ENCODE measurements around the gene FOCAD.
"Not testable (repeated sequence)": the region's sequence is repeated elsewhere in the genome, so short reads cannot be mapped to it uniquely, and the experiment has no call there.

The FOCAD gene

DNA sequence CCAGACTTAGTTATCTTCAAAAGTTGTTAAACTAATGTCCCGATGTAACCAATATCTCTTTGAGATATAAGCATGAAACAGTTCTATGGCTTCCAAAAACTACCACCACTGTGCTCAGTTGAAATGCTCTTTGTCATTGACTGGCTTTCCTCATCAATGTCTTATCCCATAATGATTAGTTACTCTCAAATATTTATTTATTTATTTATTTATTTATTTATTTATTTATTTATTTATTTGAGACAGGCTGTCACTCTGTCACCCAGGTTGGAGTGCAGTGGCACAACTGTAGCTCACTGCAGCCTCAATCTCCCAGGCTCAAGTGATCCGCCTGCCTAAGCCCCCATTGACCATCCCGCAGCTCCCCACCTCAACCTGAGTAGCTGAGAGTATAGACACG lies 33.7 kb upstream of the FOCAD start:
- Histone ChIP-seq H3K27me3 (ENCODE audit: control insufficient read depth, insufficient read depth, low read length, poor library complexity, severe bottlenecking) (no peaks in the 10 kb centered on the region), H3K4me3 (ENCODE audit: insufficient read depth, low read depth, low read length) (no peak overlapping the region), H3K36me3 (ENCODE audit: control insufficient read depth, insufficient read depth, low read length) (no peaks in the 10 kb centered on the region), H3K9me3 (ENCODE audit: control insufficient read depth, low read length) (no peaks in the 10 kb centered on the region), H3K4me1 (ENCODE audit: control insufficient read depth, insufficient read depth, low read length) (no peaks in the 10 kb centered on the region), H3K27ac (ENCODE audit: insufficient read depth, low read depth, low read length, poor library complexity, severe bottlenecking) (no peak overlapping the region)
- 95% methylated on average over 4 of the region's 4 CpGs for WGBS, 2 experiments

DNA sequence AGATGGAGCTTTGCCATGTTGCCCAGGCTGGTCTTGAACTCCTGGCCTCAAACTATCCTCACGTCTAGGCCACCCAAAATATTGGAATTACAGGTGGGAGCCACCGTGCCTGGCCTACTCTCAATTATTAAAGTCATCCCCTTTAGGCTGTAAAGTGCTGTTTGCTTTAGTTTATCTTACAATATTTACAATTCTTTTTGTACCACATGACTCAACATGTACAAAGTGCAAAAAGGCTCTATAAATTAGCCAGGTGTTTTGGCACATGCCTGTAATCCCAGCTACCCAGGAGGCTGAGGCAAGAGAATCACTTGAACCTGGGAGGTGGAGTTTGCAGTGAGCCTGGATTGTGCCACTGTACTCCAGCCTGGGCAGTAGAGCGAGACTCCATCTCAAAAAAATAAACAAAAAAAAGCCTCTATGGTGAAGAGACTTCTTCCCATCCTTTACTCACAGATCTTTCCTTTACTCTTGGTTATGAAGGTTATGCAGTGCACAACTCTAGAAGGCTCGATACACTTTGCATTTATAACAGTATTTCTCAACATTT lies 33.2 kb upstream of the FOCAD start:
- Histone ChIP-seq H3K4me1 (ENCODE audit: control insufficient read depth, insufficient read depth, low read length) (no peaks in the 10 kb centered on the region), H3K4me3 (ENCODE audit: insufficient read depth, low read depth, low read length) (no peak overlapping the region), H3K27me3 (ENCODE audit: control insufficient read depth, insufficient read depth, low read length, poor library complexity, severe bottlenecking) (no peaks in the 10 kb centered on the region), H3K27ac (ENCODE audit: insufficient read depth, low read depth, low read length, poor library complexity, severe bottlenecking) (no peak overlapping the region), H3K9me3 (ENCODE audit: control insufficient read depth, low read length) (no peaks in the 10 kb centered on the region), H3K36me3 (ENCODE audit: control insufficient read depth, insufficient read depth, low read length) (no peaks in the 10 kb centered on the region)
- 93 to 94% methylated on average over 3 to 4 of the region's 4 CpGs for WGBS, 2 experiments

DNA sequence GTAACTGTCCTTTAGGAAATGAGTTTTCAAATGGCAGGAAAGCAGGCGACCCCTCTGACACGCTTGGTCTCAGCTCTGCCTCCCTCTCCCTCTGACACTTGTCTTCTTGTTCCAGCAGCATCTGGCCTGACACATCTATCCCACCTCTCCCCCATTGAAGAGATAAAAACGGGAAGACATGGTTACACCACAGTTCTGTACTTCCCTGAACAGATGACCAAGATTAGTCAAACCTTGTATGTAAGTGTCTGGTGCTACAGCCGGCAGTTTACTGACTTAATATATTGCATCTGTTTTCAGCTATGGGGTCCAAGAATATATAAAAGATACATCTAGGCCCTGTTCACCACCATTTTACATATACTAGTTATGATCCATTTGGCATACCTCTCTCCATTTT lies 32.1 kb upstream of the FOCAD start:
- Histone ChIP-seq H3K36me3 (ENCODE audit: control insufficient read depth, insufficient read depth, low read length) (no peaks in the 10 kb centered on the region), H3K4me3 (ENCODE audit: insufficient read depth, low read depth, low read length) (no peak overlapping the region), H3K27ac (ENCODE audit: insufficient read depth, low read depth, low read length, poor library complexity, severe bottlenecking) (no peak overlapping the region), H3K27me3 (ENCODE audit: control insufficient read depth, insufficient read depth, low read length, poor library complexity, severe bottlenecking) (no peaks in the 10 kb centered on the region), H3K4me1 (ENCODE audit: control insufficient read depth, insufficient read depth, low read length) (no peaks in the 10 kb centered on the region), H3K9me3 (ENCODE audit: control insufficient read depth, low read length) (no peaks in the 10 kb centered on the region)
- WGBS, 2 experiments: 94 to 95% methylated on average over 4 of the region's 4 CpGs

DNA sequence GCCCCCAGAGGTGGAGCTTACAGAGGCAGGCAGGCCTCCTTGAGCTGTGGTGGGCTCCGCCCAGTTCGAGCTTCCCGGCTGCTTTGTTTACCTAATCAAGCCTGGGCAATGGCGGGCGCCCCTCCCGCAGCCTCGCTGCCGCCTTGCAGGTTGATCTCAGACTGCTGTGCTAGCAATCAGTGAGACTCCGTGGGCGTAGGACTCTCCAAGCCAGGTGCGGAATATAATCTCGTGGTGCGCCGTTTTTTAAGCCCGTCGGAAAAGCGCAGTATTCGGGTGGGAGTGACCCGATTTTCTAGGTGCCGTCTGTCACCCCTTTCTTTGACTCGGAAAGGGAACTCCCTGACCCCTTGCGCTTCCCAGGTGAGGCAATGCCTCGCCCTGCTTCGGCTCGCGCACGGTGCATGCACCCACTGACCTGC lies 25.8 kb upstream of the FOCAD start:
- Histone ChIP-seq H3K27ac (ENCODE audit: insufficient read depth, low read depth, low read length, poor library complexity, severe bottlenecking) (peak overlapping the region; percentile 50), H3K4me3 (ENCODE audit: insufficient read depth, low read depth, low read length) (peak overlapping the region; percentile 62), H3K4me1 (ENCODE audit: control insufficient read depth, insufficient read depth, low read length) (peaks cover 24% of the 10 kb centered on the region)
- H3K36me3 ChIP-seq (ENCODE audit: control insufficient read depth, insufficient read depth, low read length); H3K27me3 ChIP-seq (ENCODE audit: control insufficient read depth, insufficient read depth, low read length, poor library complexity, severe bottlenecking); H3K9me3 ChIP-seq (ENCODE audit: control insufficient read depth, low read length): not testable (repeated sequence)
- 3 to 10% methylated on average over 23 of the region's 27 CpGs for WGBS, 2 experiments

DNA sequence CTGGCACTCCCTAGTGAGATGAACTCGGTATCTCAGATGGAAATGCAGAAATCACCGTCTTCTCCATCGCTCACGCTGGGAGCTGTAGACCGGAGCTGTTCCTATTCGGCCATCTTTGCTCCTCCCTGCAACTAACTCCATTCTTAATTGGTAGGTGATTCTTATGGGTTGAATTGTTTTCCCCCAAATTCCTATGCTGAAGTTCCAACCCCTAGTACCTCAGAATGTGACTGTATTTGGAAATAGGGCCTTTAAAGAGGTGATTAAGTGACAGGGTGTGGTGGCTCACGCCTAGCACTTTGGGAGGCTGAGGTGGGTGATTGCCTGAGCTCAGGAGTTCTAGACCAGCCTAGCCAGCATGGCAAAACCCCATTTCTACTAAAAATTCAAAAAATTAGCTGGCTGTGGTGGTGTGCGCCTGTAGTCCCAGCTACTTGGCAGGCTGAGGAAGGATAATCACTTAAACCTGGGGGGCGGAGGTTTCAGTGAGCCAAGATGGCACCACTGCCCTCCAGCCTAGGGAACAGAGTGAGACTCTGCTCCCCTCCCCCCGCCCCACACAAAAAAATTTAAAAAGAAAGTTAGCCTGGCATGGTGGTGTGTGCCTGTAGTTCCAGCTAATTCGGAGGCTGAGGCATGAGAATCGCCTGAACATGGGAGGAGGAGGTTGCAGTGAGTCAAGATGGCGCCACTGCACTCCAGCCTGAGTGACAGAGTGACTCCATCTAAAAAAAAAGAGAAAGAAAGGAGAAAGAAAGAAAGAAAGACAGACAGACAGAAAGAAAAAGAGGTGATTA lies 25.2 kb upstream of the FOCAD start:
- peaks cover 29% of the 10 kb centered on the region for H3K4me1 ChIP-seq (ENCODE audit: control insufficient read depth, insufficient read depth, low read length)
- H3K27ac ChIP-seq (ENCODE audit: insufficient read depth, low read depth, low read length, poor library complexity, severe bottlenecking): peak overlapping the region; percentile 50
- 43 to 46% methylated on average over 12 to 13 of the region's 13 CpGs for WGBS, 2 experiments
- H3K27me3 ChIP-seq (ENCODE audit: control insufficient read depth, insufficient read depth, low read length, poor library complexity, severe bottlenecking): no peaks in the 10 kb centered on the region
- H3K9me3 ChIP-seq (ENCODE audit: control insufficient read depth, low read length): no peaks in the 10 kb centered on the region
- H3K36me3 ChIP-seq (ENCODE audit: control insufficient read depth, insufficient read depth, low read length): no peaks in the 10 kb centered on the region
- peak overlapping the region; percentile 62 for H3K4me3 ChIP-seq (ENCODE audit: insufficient read depth, low read depth, low read length)

DNA sequence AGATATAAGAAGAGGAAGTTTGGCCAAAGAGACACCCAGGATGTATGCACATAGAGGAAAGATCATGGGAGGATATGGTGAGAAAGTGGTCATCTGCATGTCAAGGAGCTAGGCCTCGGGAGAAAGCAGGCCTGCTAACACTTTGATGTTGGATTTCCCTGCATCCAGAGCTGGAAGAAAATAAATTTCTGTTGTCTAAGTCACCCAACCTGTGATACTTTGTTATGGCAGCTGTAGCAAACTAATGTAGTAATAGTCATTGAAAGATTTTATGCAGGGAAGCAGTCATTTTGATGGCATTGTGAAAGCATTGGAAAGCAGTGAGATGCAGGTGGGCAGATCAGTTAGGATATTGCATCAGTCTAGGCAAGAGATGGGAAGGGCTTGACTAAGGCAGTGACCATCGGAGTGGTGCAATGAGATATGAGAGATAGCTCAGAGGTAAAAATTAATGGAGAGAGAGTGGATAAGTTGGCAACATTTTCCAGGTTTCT lies 24.5 kb upstream of the FOCAD start:
- H3K36me3 ChIP-seq (ENCODE audit: control insufficient read depth, insufficient read depth, low read length): no peaks in the 10 kb centered on the region
- peaks cover 29% of the 10 kb centered on the region for H3K4me1 ChIP-seq (ENCODE audit: control insufficient read depth, insufficient read depth, low read length)
- H3K27ac ChIP-seq (ENCODE audit: insufficient read depth, low read depth, low read length, poor library complexity, severe bottlenecking): no peak overlapping the region
- peak overlapping the region; percentile 62 for H3K4me3 ChIP-seq (ENCODE audit: insufficient read depth, low read depth, low read length)
- WGBS, 2 experiments: 77 to 86% methylated on average over 2 of the region's 2 CpGs
- H3K9me3 ChIP-seq (ENCODE audit: control insufficient read depth, low read length): no peaks in the 10 kb centered on the region
- H3K27me3 ChIP-seq (ENCODE audit: control insufficient read depth, insufficient read depth, low read length, poor library complexity, severe bottlenecking): no peaks in the 10 kb centered on the region

DNA sequence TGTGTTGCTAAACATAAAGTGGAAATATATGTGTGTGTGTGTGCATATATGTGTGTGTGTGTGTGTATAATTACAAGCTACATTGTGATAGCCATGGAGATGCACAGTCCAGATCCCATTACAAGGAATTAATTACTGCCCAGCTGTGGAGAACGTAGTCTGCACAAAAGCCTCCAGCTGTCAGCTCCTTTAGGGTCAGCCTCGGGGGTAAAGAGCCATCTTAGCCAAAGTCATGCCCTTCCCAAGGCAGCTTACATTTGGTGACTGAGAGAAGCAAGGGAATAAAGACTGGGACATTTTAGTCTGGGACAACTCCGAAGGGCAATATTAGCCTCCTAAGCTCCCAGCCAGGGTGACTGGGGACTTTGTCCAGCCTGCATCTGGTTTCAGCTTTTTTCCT lies 21.9 kb upstream of the FOCAD start:
- peaks cover 29% of the 10 kb centered on the region for H3K4me1 ChIP-seq (ENCODE audit: control insufficient read depth, insufficient read depth, low read length)
- WGBS, 2 experiments: 30 to 31% methylated on average over 3 of the region's 3 CpGs

DNA sequence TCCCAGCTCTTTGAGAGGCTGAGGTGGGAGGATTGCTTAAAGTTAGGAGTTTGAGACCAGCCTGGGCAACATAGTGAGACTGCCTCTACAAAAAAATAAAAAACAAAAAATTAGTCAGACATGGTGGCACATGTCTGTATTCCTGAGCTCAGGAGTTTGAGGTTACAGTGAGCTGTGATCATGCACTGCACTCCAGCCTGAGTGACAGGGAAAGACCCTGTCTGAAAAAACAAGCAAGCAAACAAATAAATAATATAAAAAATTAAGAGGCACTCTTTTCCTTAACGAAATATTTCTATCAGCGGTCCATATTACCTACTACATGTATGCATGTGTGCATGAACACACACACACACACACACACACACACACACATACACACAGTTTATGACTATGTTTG lies 20.9 kb upstream of the FOCAD start:
- no peak overlapping the region for H3K27ac ChIP-seq (ENCODE audit: insufficient read depth, low read depth, low read length, poor library complexity, severe bottlenecking)
- H3K36me3 ChIP-seq (ENCODE audit: control insufficient read depth, insufficient read depth, low read length): no peaks in the 10 kb centered on the region
- peaks cover 29% of the 10 kb centered on the region for H3K4me1 ChIP-seq (ENCODE audit: control insufficient read depth, insufficient read depth, low read length)
- no peak overlapping the region for H3K4me3 ChIP-seq (ENCODE audit: insufficient read depth, low read depth, low read length)
- 85 to 89% methylated on average over 2 of the region's 2 CpGs for WGBS, 2 experiments
- H3K9me3 ChIP-seq (ENCODE audit: control insufficient read depth, low read length): no peaks in the 10 kb centered on the region
- no peaks in the 10 kb centered on the region for H3K27me3 ChIP-seq (ENCODE audit: control insufficient read depth, insufficient read depth, low read length, poor library complexity, severe bottlenecking)

More for the DNA sequence above, 21.9 kb upstream of the FOCAD start:
- H3K27ac ChIP-seq (ENCODE audit: insufficient read depth, low read depth, low read length, poor library complexity, severe bottlenecking): no peak overlapping the region
- H3K36me3 ChIP-seq (ENCODE audit: control insufficient read depth, insufficient read depth, low read length): no peaks in the 10 kb centered on the region
- no peak overlapping the region for H3K4me3 ChIP-seq (ENCODE audit: insufficient read depth, low read depth, low read length)
- no peaks in the 10 kb centered on the region for H3K9me3 ChIP-seq (ENCODE audit: control insufficient read depth, low read length)
- H3K27me3 ChIP-seq (ENCODE audit: control insufficient read depth, insufficient read depth, low read length, poor library complexity, severe bottlenecking): no peaks in the 10 kb centered on the region

DNA sequence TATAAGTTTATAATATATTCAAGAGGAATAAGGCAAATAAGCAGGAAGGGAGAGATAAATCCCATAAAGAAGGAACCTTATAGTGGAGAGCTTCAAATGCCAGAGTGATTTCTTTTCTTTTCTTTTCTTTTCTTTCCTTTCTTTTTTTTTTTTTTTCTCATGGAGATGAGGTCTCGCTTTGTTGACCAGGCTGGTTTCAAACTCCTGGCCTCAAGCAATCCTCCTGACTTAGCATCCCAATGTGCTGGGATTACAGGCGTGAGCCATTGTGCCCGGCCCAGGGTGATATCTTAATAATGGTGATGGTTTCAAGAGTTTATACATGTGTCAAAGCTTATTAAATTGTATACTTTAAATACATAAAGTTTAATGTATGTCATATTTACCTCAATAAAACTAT lies 19.6 kb upstream of the FOCAD start:
- no peaks in the 10 kb centered on the region for H3K27me3 ChIP-seq (ENCODE audit: control insufficient read depth, insufficient read depth, low read length, poor library complexity, severe bottlenecking)
- H3K36me3 ChIP-seq (ENCODE audit: control insufficient read depth, insufficient read depth, low read length): no peaks in the 10 kb centered on the region
- H3K27ac ChIP-seq (ENCODE audit: insufficient read depth, low read depth, low read length, poor library complexity, severe bottlenecking): no peak overlapping the region
- H3K4me3 ChIP-seq (ENCODE audit: insufficient read depth, low read depth, low read length): no peak overlapping the region
- H3K9me3 ChIP-seq (ENCODE audit: control insufficient read depth, low read length): no peaks in the 10 kb centered on the region
- H3K4me1 ChIP-seq (ENCODE audit: control insufficient read depth, insufficient read depth, low read length): peaks cover 26% of the 10 kb centered on the region
- 18 to 42% methylated on average over 3 of the region's 3 CpGs for WGBS, 2 experiments

DNA sequence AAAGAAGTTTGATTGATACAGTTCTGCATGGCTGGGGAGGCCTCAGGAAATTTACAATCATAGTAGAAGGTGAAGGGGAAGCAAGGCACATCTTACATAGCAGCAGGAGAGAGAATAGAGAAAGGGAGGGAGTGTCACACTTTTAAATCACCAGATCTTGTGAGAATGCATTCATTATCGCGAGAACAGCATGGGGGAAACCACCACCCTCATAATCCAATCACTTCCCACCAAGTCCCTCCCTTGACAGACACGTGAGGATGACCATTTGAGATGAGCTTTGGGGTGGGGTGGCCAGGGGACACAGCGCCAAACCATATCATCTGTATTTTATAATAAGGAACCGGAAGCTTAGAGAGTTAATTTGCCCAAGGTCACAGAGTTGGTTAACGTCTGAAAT lies 13.7 kb upstream of the FOCAD start:
- 59 to 65% methylated on average over 6 of the region's 6 CpGs for WGBS, 2 experiments
- H3K4me1 ChIP-seq (ENCODE audit: control insufficient read depth, insufficient read depth, low read length): peaks cover 7% of the 10 kb centered on the region
- H3K4me3 ChIP-seq (ENCODE audit: insufficient read depth, low read depth, low read length): no peak overlapping the region
- H3K9me3 ChIP-seq (ENCODE audit: control insufficient read depth, low read length): no peaks in the 10 kb centered on the region
- no peaks in the 10 kb centered on the region for H3K27me3 ChIP-seq (ENCODE audit: control insufficient read depth, insufficient read depth, low read length, poor library complexity, severe bottlenecking)
- H3K27ac ChIP-seq (ENCODE audit: insufficient read depth, low read depth, low read length, poor library complexity, severe bottlenecking): no peak overlapping the region
- no peaks in the 10 kb centered on the region for H3K36me3 ChIP-seq (ENCODE audit: control insufficient read depth, insufficient read depth, low read length)

Measured in ectodermal cell (in vitro differentiated cells).